Mammary epithelial cell (primary cell): ENCODE data around the gene CBX1.

Source experiments
- CTCF ChIP-seq, 2 donors: IDR thresholded peaks in 1 of 2; conservative IDR thresholded peaks in 1 of 2; 2 replicates each; pipeline ENCODE4 v1.5.1; 2011 to 2012; ENCODE audit warnings: inconsistent platforms in 2 of 2, low read length in 2 of 2, mild to moderate bottlenecking in 2 of 2, control low read depth in 1 of 2, low read depth in 1 of 2; ENCODE audit not compliant: insufficient read depth in 1 of 2; ENCODE audit errors: extremely low read depth in 1 of 2
- EZH2 ChIP-seq: IDR thresholded peaks from 2 replicates; pipeline ENCODE4 v1.6.1; 2012; ENCODE audit warnings: low read length, inconsistent platforms, borderline replicate concordance

- TF ChIP-seq EZH2: no peak
- no peak for TF ChIP-seq CTCF (conservative IDR thresholded peaks at IDR 0.05 in 1 of 2, IDR thresholded peaks at IDR 0.05 in 1 of 2; ENCODE audit: extremely low read depth in 1 of 2, insufficient read depth in 1 of 2, low read depth in 1 of 2, low read length in 2 of 2)
Observed at GRCh38 chr17:48031966-48032365, 69.3 kb downstream of the CBX1 start.
